ENCODE data around the gene SLC15A3.

DNA sequence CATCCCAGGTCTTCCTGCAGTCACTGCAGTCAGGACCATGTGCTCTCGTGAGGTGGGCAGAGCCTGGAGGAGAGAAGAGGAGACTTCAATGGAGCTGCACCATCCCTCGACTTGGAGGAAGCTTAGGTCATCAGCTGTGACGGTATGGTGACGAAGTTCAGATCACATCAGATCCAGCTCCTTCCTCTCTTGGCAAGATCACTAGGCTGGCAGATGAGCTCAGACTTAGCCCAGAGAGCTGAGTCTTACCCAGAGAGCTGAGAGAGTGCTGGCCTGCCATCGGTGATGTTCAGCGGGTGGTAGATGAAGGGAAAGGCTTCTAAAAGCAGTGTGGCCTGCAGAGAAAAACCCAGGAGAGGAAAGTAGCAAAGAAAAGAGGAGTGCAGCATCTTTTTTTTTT lies 1.8 kb upstream of the SLC15A3 start:
- TF ChIP-seq EZH2 (IDR thresholded peaks at IDR 0.05; ENCODE audit: low read length, missing control alignments): no peak
- TF ChIP-seq, protein P1, sequence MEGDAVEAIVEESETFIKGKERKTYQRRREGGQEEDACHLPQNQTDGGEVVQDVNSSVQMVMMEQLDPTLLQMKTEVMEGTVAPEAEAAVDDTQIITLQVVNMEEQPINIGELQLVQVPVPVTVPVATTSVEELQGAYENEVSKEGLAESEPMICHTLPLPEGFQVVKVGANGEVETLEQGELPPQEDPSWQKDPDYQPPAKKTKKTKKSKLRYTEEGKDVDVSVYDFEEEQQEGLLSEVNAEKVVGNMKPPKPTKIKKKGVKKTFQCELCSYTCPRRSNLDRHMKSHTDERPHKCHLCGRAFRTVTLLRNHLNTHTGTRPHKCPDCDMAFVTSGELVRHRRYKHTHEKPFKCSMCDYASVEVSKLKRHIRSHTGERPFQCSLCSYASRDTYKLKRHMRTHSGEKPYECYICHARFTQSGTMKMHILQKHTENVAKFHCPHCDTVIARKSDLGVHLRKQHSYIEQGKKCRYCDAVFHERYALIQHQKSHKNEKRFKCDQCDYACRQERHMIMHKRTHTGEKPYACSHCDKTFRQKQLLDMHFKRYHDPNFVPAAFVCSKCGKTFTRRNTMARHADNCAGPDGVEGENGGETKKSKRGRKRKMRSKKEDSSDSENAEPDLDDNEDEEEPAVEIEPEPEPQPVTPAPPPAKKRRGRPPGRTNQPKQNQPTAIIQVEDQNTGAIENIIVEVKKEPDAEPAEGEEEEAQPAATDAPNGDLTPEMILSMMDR (conservative IDR thresholded peaks at IDR 0.05 in 1 of 2, IDR thresholded peaks at IDR 0.05 in 1 of 2; ENCODE audit: low read depth in 1 of 2, low read length in 2 of 2): no peak
